ENCODE measurements around the gene TERB1. TPM values are rescaled to one million over a fixed set of nuclear protein-coding genes. Genes with fewer than 3 reads are reported as not detected.

Gene TERB1
- total RNA-seq, 1 donor from 2014 or later, result not detected

Other genes starting within 250 kb of the TERB1 start
- 136 and 159 TPM in 2 replicates for gene CKLF, start 249.0 kb downstream of the TERB1 start, total RNA-seq
- 4.3 and 5.0 TPM in 2 replicates for gene CMTM1, start 235.1 kb downstream of the TERB1 start, total RNA-seq
- gene CMTM2, start 222.1 kb downstream of the TERB1 start, total RNA-seq, result 0.29 and 1.8 TPM in 2 replicates
- gene CMTM3, start 196.9 kb downstream of the TERB1 start, total RNA-seq, result 122 and 141 TPM in 2 replicates
- 16.8 and 35.1 TPM in 2 replicates for gene CMTM4, start 104.8 kb downstream of the TERB1 start, total RNA-seq
- gene DYNC1LI2, start 50.0 kb downstream of the TERB1 start, total RNA-seq, result 55.3 and 63.1 TPM in 2 replicates
- 92.3 and 115 TPM in 2 replicates for gene NAE1, start 29.4 kb upstream of the TERB1 start, total RNA-seq
- 0.12 TPM in 1 of 2 replicates, not detected in the other for gene CA7, start 42.8 kb upstream of the TERB1 start, total RNA-seq
- gene PDP2, start 78.9 kb upstream of the TERB1 start, total RNA-seq, result 2.4 and 5.2 TPM in 2 replicates
- gene CDH16, start 117.3 kb upstream of the TERB1 start, total RNA-seq, result 0.14 and 0.81 TPM in 2 replicates
- 6.5 and 40.2 TPM in 2 replicates for gene RRAD, start 124.0 kb upstream of the TERB1 start, total RNA-seq
- 123 and 178 TPM in 2 replicates for gene CIAO2B, start 132.8 kb upstream of the TERB1 start, total RNA-seq
- gene CES2, start 133.9 kb upstream of the TERB1 start, total RNA-seq, result 10.9 and 20.9 TPM in 2 replicates
- gene CES3, start 159.7 kb upstream of the TERB1 start, total RNA-seq, result 0.75 TPM in 1 of 2 replicates, not detected in the other
- gene CES4A, start 187.0 kb upstream of the TERB1 start, total RNA-seq, result 0.52 and 2.0 TPM in 2 replicates
- 74.9 and 178 TPM in 2 replicates for gene CBFB, start 227.6 kb upstream of the TERB1 start, total RNA-seq

All from epithelial cell of proximal tubule (primary cell).